ENCODE data around the gene SPATA24. TPM values are rescaled to one million over a fixed set of nuclear protein-coding genes. Genes with fewer than 3 reads are reported as not detected.

Gene SPATA24
- polyA plus RNA-seq, 2 of the 4 experiments (the other 2 are of a cell fraction), result 5.7 to 6.9 TPM

- TF ChIP-seq POLR2A (IDR thresholded peaks at IDR 0.05; ENCODE audit: low read length) (no peak), MAZ (IDR thresholded peaks at IDR 0.05; ENCODE audit: borderline replicate concordance, low read depth, low read length) (no peak), NFE2L2 (conservative IDR thresholded peaks at IDR 0.05; ENCODE audit: low read length) (no peak), KDM1A (IDR thresholded peaks at IDR 0.05; ENCODE audit: low read depth) (no peak), USF2 (IDR thresholded peaks at IDR 0.05) (no peak), PHF8 (IDR thresholded peaks at IDR 0.05; ENCODE audit: borderline replicate concordance, low read depth) (no peak)
Measured at GRCh38 chr5:139384591-139385051, 19.3 kb downstream of the SPATA24 start (continued).

GRCh38 chr5:139383993-139384590 is 19.8 kb downstream of the SPATA24 start:
- no peak for DNase-seq (ENCODE audit: low read depth in 1 of 2, low spot score in 1 of 2)
- Histone ChIP-seq H3K4me1 (peaks cover 59% of the 10 kb centered on the region), H3K4me2 (peak overlapping the region; percentile 66), H3K27ac (peak overlapping the region; percentile 87 to 91), H3K4me3 (no peak overlapping the region), H3K9me3 (no peaks in the 10 kb centered on the region)
- ChIA-PET POLR2A (no interaction called here), CTCF (interaction anchor here (0.6 kb wide), 1 partner anchor 16 kb away, joined by 3 read pairs; no protein-coding TSS in a partner anchor)
- FAIRE-seq, result no peak
- TF ChIP-seq BCL3 (IDR thresholded peaks at IDR 0.05), result no peak
- no peak for TF ChIP-seq ATOH8 (CRISPR knock-in tag; IDR thresholded peaks at IDR 0.05; ENCODE audit: low read depth)
- no peak for TF ChIP-seq RAD21 (conservative IDR thresholded peaks at IDR 0.05 in 1 of 2, IDR thresholded peaks at IDR 0.05 in 1 of 2)
- TF ChIP-seq NR3C1 (IDR thresholded peaks at IDR 0.05), result no peak
- TF ChIP-seq ZFP36 (IDR thresholded peaks at IDR 0.05; ENCODE audit: borderline replicate concordance, partially characterized antibody), result no peak
- ATAC-seq, result peak in 1 of 2 experiments; percentile 1; a peak in 2 of 6 replicates
- 82% methylated on average over 7 of the region's 7 CpGs for WGBS (ENCODE audit: missing lambda C conversion rate)

GRCh38 chr5:139383275-139383992 is 20.5 kb downstream of the SPATA24 start, which contains the start of gene SLC23A1:
Gene SLC23A1 (minus strand): TSS chr5:139383297. CDS start chr5:139383253, 44 bp downstream.
- Histone ChIP-seq H3K4me1 (peaks cover 54% of the 10 kb centered on the region), H3K27ac (peak within 1 kb of the TSS; percentile 87 to 91), H3K4me2 (peak within 1 kb of the TSS; percentile 66), H3K4me3 (peak within 1 kb of the TSS; percentile 9; the same call in 1 of the 3 replicates), H3K9me3 (no peaks in the 10 kb centered on the region)
- POLR2A ChIA-PET, result interaction anchor here (1.0 kb wide), 1 partner anchor 9 kb away, joined by 3 read pairs; no protein-coding TSS in a partner anchor
- FAIRE-seq, result no peak
- CTCF ChIA-PET, result interaction anchor here (0.6 to 1.6 kb wide), 3 partner anchors 8 to 15 kb away, joined by 3 to 5 read pairs (median 3); no protein-coding TSS in a partner anchor
- ATAC-seq, result peak; percentile 44 to 63
- TF ChIP-seq POLR2AphosphoS2 (conservative IDR thresholded peaks at IDR 0.05; ENCODE audit: low read length) (no peak), RARB (CRISPR knock-in tag; IDR thresholded peaks at IDR 0.05) (no peak), MAX (IDR thresholded peaks at IDR 0.05) (peak; percentile 41; the same call in 1 of the 2 replicates), PBX3 (IDR thresholded peaks at IDR 0.05) (no peak), HOXB5 (CRISPR knock-in tag; IDR thresholded peaks at IDR 0.05) (no peak), CHD2 (IDR thresholded peaks at IDR 0.05; ENCODE audit: low read length, partially characterized antibody) (no peak), ESRRA (IDR thresholded peaks at IDR 0.05; ENCODE audit: borderline replicate concordance, low read length) (no peak), TFCP2L1 (CRISPR knock-in tag; IDR thresholded peaks at IDR 0.05) (no peak), CEBPB (IDR thresholded peaks at IDR 0.05) (peak; percentile 84 to 94), RFX5 (IDR thresholded peaks at IDR 0.05) (no peak), EHMT2 (IDR thresholded peaks at IDR 0.05; ENCODE audit: low read depth) (no peak), HEYL (CRISPR knock-in tag; IDR thresholded peaks at IDR 0.05) (no peak), HDAC2 (IDR thresholded peaks at IDR 0.05) (no peak)
- peak; percentile 61 to 69 for DNase-seq (ENCODE audit: low read depth in 1 of 2, low spot score in 1 of 2)
- WGBS (ENCODE audit: missing lambda C conversion rate), result 36% methylated on average over 10 of the region's 10 CpGs
